BJ (cell line): ENCODE data around the gene KLF14. TPM values are rescaled to one million over a fixed set of nuclear protein-coding genes. Genes with fewer than 3 reads are reported as not detected.
"Not testable (repeated sequence)": the region's sequence is repeated elsewhere in the genome, so short reads cannot be mapped to it uniquely, and the experiment has no call there.

Source experiments
- CTCF ChIA-PET: fragments of 350-600 bp; formaldehyde crosslinking; extraction: SDS; loops from one replicate; lab custom pipeline; 2021; ENCODE audit warnings: antibody characterized with exemption, inconsistent platforms; lab: Yijun Ruan, JAX
- POLR2A ChIA-PET: fragments of 300-600 bp; sonication (Branson Sonifier 250); formaldehyde crosslinking; extraction: SDS; loops from one replicate; lab custom pipeline; 2021; ENCODE audit warnings: antibody characterized with exemption; lab: Charles Lee
- DNase-seq: peaks from one replicate; pipeline ENCODE4 v3.0.0-alpha.2; 2011; ENCODE audit warnings: low read depth
- H3K27me3 ChIP-seq: 2 replicates; pipeline ENCODE4 v1.6.0; 2011; ENCODE audit warnings: low read length; ENCODE audit not compliant: control insufficient read depth, insufficient read depth
- H3K36me3 ChIP-seq: 2 replicates; pipeline ENCODE4 v1.5.1; 2011; ENCODE audit warnings: low read length; ENCODE audit not compliant: control insufficient read depth, insufficient read depth
- H3K4me3 ChIP-seq: 2 replicates; pipeline ENCODE4 v1.5.1; 2011; ENCODE audit warnings: low read depth, mild to moderate bottlenecking, control low read depth, low read length
- polyA minus RNA-seq: library from RNA; depleted of rRNA, polyadenylated mRNA; stranded (reverse); fragments of >200 nt; gene quantifications from 2 replicates; pipeline ENCODE4 v1.2.3, GENCODE V29; 2011; rRNA and poly(A)+ RNA removed
- polyA plus RNA-seq: library from polyadenylated mRNA; depleted of rRNA; stranded (reverse); fragments of >200 nt; gene quantifications from 2 replicates; pipeline ENCODE4 v1.2.3, GENCODE V29; 2011; rRNA removed
- TF ChIP-seq, protein P1 (sequence below): IDR thresholded peaks from 2 replicates; pipeline ENCODE4 v1.5.1; 2011; ENCODE audit warnings: low read depth, mild to moderate bottlenecking, control low read depth, inconsistent platforms, low read length, moderate library complexity; ENCODE audit not compliant: insufficient read depth

Gene KLF14
- polyA plus RNA-seq (not detected in 2 replicates), polyA minus RNA-seq (0.05 and 0.15 TPM in 2 replicates)

DNA sequence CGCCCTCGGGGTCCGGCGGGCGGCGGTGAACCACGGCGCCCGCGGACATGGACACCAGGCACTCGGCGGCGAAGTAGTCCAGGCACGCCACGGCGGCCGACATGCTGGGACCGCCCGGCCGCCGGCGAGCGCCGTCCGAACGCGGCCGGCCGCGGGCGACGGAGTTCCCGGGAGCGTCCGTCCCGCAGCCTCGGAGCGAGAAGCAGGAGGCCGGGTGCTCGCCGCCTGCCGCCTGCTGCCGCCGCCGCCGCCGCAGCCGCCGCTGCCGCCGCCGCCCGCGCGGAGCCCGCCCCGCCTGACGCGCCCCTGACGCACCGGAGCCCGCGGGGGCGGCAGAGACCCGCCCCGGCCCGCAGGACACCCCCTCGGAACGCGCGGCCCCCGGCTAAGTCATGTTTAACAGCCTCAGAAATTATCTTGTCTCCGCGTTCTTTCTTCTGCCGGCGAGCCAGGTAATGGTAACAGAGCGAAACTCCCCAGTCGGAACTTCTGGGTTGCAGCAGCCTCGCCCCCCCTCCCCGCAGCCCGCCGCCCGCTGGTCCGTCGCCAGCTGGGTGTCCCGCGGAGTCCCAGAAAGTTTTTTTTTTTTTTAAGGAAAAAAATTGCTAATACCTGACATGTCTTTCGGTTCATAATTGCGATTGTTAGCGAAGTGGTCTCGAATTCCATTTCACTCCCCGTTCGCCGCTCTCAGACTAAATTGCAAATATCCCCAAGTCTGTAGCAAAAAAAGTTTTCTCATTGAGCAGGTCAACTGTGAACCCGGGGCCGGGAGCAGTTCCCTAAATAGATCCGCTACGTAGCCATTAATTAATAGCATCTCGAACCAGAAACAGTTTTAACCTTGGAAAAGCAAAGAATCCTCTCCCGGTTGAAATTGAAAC is at the start of gene KLF14:
Gene KLF14 (minus strand): TSS at position 277 of the 884 bp plus-strand sequence. CDS start 174 bp downstream, at position 103.
- Histone ChIP-seq H3K27me3 (peaks cover 17% of the 10 kb centered on the region), H3K36me3 (no peaks in the 10 kb centered on the region), H3K4me3 (peak within 1 kb of the TSS; percentile 38)
- CTCF ChIA-PET = interaction anchor here (0.6 to 1.6 kb wide), 2 partner anchors 69 to 662 kb away, joined by 4 read pairs; no protein-coding TSS in a partner anchor
- TF ChIP-seq, protein P1, sequence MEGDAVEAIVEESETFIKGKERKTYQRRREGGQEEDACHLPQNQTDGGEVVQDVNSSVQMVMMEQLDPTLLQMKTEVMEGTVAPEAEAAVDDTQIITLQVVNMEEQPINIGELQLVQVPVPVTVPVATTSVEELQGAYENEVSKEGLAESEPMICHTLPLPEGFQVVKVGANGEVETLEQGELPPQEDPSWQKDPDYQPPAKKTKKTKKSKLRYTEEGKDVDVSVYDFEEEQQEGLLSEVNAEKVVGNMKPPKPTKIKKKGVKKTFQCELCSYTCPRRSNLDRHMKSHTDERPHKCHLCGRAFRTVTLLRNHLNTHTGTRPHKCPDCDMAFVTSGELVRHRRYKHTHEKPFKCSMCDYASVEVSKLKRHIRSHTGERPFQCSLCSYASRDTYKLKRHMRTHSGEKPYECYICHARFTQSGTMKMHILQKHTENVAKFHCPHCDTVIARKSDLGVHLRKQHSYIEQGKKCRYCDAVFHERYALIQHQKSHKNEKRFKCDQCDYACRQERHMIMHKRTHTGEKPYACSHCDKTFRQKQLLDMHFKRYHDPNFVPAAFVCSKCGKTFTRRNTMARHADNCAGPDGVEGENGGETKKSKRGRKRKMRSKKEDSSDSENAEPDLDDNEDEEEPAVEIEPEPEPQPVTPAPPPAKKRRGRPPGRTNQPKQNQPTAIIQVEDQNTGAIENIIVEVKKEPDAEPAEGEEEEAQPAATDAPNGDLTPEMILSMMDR = no peak
- POLR2A ChIA-PET = no interaction called here
- no peak for DNase-seq

DNA sequence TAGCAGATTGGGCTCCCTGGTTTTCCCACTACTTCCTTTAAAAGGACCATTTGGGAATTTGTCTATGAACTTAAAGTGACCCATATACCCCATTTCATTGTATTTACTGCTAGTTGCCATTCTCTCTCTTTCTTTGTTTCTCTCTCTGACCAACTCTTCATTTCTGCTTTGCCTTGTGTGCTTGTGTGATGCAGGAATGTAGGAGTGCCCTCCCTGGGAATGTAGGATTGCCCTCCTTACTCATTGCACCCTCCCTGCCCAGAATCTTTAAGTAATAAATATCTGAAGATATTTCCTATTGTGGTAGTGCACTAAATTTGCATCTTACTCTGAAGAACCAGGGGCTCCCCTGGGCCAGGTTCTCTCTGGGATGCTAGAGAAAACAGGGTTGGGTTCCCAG is 47.3 kb upstream of the KLF14 start:
- Histone ChIP-seq H3K4me3 (no peak overlapping the region), H3K27me3 (peaks cover 2% of the 10 kb centered on the region; the same call in 1 of the 2 replicates), H3K36me3 (no peaks in the 10 kb centered on the region)
- no peak for DNase-seq
- ChIA-PET POLR2A (no interaction called here), CTCF (interaction anchor here (0.6 kb wide), 1 partner anchor 43 kb away, joined by 3 read pairs; no protein-coding TSS in a partner anchor)
- TF ChIP-seq, protein P1 = no peak

DNA sequence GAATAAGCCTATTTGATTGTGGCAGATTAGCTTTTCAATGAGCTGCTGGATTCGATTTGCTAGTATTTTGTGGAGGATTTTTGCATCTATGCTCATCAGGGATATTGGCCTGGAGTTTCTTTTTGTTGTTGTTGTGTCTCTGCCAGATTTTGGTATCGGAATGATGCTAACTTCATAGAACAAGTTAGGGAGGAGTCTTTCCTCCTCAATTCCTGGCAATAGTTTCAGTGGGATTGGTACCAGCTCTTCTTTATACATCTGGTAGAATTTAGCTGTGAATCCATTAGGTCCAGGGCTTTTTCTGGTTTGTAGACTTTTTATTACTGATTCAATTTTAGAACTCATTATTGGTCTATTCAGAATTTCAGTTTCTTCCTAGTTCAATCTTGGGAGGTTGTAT is 43.4 kb upstream of the KLF14 start:
- peaks cover 2% of the 10 kb centered on the region; the same call in 1 of the 2 replicates for H3K27me3 ChIP-seq
- H3K36me3 ChIP-seq = no peaks in the 10 kb centered on the region
- no peak for DNase-seq
- no peak overlapping the region for H3K4me3 ChIP-seq
- TF ChIP-seq, protein P1 = no peak
- CTCF ChIA-PET = interaction anchor here (0.7 to 1.2 kb wide), 3 partner anchors 12 to 26 kb away, joined by 3 to 5 read pairs (median 3); no protein-coding TSS in a partner anchor
- POLR2A ChIA-PET = no interaction called here

DNA sequence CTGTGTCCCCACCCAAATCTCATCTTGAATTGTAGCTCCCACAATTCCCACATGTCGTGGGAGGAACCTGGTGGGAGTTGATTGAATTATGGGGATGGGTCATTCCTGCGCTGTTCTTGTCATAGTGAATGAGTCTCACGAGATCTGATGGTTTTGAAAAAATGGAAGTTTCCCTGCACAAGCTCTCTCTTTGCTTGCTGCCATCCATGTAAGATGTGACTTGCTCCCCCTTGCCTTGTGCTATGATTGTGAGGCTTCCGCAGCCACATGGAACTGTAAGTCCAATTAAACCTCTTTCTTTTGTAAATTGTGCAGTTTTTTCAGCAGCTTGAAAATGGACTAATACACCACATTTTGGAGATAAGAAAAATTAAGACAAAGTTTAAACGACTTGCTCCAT is 38.4 kb upstream of the KLF14 start:
- POLR2A ChIA-PET, H3K36me3 ChIP-seq, H3K27me3 ChIP-seq, H3K4me3 ChIP-seq, CTCF ChIA-PET, DNase-seq: not testable (repeated sequence)

DNA sequence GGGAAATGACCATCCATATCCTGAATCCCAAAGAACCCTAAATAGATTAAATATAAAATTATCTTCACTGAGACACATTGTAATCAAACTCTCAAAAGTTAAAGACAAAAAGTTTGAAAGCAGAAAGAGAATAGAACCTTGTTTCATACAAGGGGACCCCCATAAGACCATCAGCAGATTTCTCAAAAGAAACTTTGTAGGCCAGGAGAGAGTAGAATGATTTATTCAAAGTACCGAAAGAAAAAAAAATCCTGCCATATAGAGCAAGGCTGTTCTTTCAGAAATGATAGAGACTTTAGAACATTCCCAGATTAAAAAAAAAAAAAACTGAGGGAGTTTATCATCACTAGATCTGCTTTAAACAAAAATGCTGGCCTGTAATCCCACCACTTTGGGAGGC is 34.8 kb upstream of the KLF14 start:
- POLR2A ChIA-PET = no interaction called here
- no peak overlapping the region for H3K4me3 ChIP-seq
- no peak for DNase-seq
- TF ChIP-seq, protein P1 = no peak
- no peaks in the 10 kb centered on the region for H3K36me3 ChIP-seq
- 0 out of 2 replicates have a peak, but pooled peaks cover 2% of the 10 kb centered on the region for H3K27me3 ChIP-seq
- CTCF ChIA-PET = no interaction called here

DNA sequence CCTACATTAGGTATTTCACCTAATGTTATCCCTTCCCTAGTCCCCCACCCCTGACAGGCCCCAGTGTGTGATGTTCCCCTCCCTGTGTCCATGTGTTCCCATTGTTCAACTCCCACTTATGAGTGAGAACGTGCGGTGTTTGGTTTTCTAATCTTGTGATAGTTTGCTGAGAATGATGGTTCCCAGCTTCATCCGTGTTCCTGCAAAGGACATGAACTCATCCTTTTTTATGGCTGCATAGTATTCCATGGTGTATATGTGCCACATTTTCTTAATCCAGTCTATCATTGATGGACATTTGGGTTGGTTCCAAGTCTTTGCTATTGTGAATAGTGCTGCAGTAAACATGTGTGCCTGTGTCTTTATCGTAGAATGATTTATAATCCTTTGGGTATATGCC is 30.6 kb upstream of the KLF14 start:
- H3K4me3 ChIP-seq, POLR2A ChIA-PET, H3K36me3 ChIP-seq, H3K27me3 ChIP-seq, DNase-seq, CTCF ChIA-PET: not testable (repeated sequence)
